ENCODE measurements around the gene ERMP1.
"Not testable (repeated sequence)": the region's sequence is repeated elsewhere in the genome, so short reads cannot be mapped to it uniquely, and the experiment has no call there.

Gene ERMP1

GRCh38 chr9:5817862-5818261 lies 15.1 kb downstream of the ERMP1 start:
- no peak for DNase-seq (ENCODE audit: low spot score)

DNA sequence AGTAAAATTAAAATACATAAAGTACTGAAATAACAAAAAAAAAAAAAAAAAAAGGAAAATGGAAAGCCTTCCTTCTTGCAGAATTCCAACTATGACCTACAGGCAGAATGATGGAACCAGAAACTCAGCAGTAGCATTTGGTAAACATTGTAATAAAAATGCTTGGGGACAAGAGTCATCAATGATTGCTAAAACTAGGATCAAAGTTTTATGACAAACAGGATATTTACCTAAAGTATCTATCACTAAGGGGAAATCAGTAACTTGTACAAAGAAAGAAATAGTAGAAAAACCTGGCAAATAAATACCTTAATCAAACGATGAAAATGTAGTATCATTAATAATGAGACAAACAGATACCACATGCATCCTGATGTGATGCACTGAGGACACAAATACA lies 17.5 kb downstream of the ERMP1 start:
- DNase-seq (ENCODE audit: low spot score), result no peak

DNA sequence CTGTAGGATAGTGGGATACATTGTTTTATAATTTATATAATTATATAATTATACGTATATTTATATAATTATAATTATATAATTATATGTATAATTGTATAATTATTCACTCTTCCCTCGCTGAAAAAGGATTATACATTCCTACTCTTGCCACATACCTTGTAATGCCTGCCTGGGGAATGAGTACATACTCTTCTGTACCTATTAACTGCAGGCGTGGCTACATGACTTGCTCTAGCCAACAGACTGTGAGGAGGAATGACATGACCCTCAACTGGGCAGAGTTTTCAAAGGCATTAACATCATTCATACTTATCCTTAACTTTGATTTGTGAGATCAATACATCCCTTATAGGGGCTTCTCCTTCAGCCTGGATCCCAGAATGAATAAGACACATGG lies 19.1 kb downstream of the ERMP1 start:
- no peak for DNase-seq (ENCODE audit: low spot score)

DNA sequence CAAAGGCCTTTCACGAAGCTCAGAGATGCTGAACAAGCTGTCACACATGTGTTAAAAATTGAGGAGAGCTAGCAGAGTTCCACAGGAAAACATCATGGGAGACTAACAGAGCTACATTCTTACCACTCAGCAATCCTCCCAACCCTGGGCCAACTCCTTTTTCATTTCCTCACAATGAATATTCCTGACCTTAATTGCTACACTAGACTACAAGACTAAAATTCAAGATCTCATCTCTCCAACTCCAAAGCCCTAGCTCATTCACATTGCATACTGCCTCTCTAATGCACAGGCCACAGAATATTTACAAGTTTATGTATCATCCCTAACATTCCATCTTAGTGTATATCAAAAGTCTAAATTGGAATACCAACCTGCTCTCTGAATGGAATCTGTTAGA lies 21.2 kb downstream of the ERMP1 start:
- no peak for DNase-seq (ENCODE audit: low spot score)

DNA sequence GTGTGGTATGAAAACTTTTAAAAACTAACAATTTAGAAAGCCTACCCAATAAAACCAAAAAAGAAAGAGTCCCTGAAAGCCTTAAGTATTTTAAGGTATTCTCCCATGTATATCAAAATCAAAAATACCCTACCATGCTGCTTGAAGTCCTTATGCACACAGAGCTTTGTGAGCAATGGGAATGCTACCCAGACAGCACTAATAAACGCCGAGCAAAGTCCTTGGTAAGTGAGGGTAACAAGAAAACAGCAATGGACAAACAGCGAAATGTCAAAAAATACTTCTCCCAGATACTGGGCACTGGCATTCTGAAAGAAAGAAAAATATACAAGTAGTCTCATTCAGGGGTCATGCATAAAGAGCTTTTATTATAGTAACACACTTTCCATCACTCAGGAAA lies 27.4 kb downstream of the ERMP1 start:
- no peak for DNase-seq (ENCODE audit: low spot score)

- no peak for DNase-seq (ENCODE audit: low spot score)
Measured at GRCh38 chr9:5801739-5802113, 31.2 kb downstream of the ERMP1 start.

- DNase-seq (ENCODE audit: low spot score), result no peak
Measured at GRCh38 chr9:5800969-5801738, 31.8 kb downstream of the ERMP1 start.

DNA sequence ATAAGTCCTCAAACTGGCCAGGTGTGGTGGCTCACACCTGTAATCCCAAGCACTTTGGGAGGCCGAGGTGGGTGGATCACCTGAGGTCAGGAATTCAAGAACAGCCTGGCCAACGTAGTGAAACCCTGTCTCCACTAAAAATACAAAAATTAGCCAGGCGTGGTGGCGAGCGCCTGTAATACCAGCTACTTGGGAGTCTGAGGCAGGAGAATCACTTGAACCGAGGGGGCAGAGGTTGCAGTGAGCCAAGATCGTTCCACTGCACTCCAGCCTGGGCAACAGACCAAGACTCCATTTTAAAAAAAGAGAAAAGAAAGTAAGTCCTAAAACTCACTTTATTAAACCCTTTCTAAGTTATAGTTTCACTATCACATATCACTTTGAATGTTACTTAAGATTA lies 32.5 kb downstream of the ERMP1 start:
- DNase-seq (ENCODE audit: low spot score), result not testable (repeated sequence)

- DNase-seq (ENCODE audit: low spot score), result peak; percentile 9
Measured at GRCh38 chr9:5799314-5799713, 33.6 kb downstream of the ERMP1 start.

DNA sequence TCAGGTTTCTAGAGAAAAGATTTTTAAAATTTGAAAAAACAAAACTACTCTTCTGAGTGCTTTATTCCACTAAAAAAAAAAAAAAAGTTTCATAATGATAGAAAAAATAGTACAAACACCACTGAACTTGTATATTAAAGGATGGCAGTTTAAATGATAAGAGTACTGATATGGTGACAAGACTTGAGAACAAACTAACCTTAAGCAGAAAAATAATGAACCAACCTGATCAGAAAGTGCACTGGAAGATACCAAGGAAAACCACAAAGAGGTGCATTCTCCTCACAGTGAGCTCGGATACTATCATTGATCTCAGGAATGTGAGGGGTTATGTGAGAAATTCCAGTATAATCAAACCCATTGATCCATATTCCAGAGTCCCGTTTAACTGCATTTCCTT lies 34.3 kb downstream of the ERMP1 start:
- no peak for DNase-seq (ENCODE audit: low spot score)

DNA sequence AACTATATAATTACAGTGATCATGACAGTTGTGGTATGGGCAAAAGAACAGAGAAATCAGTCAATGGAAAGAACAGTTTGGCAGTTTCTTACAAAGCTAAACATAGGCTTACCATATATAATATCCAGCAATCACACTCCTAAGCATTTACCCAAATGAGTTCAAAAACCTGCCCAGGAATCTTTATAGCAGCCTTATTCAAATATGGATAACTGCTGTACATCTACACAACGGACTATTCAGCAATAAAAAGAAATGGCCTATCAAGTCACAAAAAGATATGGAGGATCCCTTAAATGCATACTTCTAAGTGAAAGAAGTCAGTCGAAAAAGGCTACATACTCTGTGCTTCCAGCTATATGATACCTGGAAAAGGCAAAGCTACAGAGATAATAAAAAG lies 36.6 kb downstream of the ERMP1 start:
- DNase-seq (ENCODE audit: low spot score), result no peak

- DNase-seq (ENCODE audit: low spot score), result no peak
Measured at GRCh38 chr9:5793812-5794211, 39.1 kb downstream of the ERMP1 start.

DNA sequence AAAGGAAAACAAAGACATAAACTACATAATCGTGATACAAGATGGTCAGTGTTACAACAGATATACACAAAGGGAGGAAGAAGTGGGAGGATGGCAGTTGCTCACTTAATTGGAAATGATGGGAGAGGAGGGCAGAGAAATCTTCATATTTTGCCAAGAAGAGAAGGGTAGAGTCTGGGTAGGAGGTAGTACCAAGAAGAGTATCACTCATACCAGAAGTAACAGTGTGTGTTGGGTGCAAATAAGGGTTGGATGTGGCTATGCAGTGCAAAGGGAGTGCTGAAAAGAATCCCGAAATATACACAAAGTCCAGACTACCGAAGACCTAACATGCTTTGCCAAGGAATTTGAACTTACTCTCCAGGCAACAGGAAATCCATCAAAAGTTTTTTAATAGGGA lies 41.0 kb downstream of the ERMP1 start:
- no peak for DNase-seq (ENCODE audit: low spot score)

- DNase-seq (ENCODE audit: low spot score), result no peak
Measured at GRCh38 chr9:5790923-5791322, 42.0 kb downstream of the ERMP1 start.

GRCh38 chr9:5789489-5789888 lies 43.4 kb downstream of the ERMP1 start:
- DNase-seq (ENCODE audit: low spot score), result no peak

DNA sequence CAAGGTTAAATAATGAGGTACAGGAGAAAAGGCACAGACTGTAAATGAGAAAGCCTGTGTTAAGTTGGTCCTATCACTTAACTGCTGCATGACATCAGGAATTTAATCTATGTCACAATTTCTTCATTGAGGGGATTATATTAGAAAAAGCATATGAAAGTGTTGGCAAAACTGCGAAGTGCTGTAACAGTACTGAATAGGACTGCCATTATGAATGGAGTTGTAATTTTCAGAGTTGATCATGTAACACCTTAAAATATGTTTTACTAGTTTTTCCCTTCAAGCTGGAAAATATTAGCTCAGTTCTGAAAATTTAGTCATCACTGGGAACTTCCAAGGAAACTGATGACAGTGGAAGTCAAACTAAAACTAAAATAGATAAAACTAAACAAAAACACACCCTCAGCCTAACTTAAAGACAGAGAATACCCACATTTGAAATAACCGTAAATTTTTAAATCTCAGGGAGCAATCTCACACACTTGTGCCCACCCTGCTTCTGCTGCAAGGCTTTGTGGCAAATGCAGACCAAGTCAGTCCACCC lies 45.1 kb downstream of the ERMP1 start:
- no peak for DNase-seq (ENCODE audit: low spot score)

DNA sequence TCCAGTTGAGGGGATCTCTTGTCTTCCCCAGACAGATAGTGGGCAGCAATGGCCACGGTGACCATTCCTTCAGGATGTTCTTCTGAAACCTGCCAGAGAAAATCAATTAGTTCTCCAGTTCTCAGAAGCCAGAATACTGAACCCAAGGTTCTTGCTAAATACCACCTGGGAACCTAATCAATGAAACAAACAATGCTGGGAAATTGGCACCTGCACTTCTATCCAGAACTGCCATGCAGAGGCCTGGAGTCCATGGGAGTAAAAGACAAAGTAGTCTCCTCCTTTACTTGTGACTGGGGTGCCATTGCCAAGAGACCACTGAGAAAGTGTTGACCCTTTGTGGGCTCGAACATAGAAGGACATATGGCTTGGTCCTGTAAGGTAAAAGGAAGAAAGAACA lies 45.7 kb downstream of the ERMP1 start:
- no peak for DNase-seq (ENCODE audit: low spot score)

GRCh38 chr9:5786370-5787127 lies 46.4 kb downstream of the ERMP1 start:
- no peak for DNase-seq (ENCODE audit: low spot score)

GRCh38 chr9:5784526-5785315 lies 48.2 kb downstream of the ERMP1 start:
- DNase-seq (ENCODE audit: low spot score), result no peak

- DNase-seq (ENCODE audit: low spot score), result no peak
Measured at GRCh38 chr9:5783982-5784381, 48.9 kb downstream of the ERMP1 start.

- not testable (repeated sequence) for DNase-seq (ENCODE audit: low spot score)
Measured at GRCh38 chr9:5783420-5783819, 49.5 kb downstream of the ERMP1 start.

- DNase-seq (ENCODE audit: low spot score), result not testable (repeated sequence)
Measured at GRCh38 chr9:5779705-5780218, 53.2 kb downstream of the ERMP1 start.

Measured in HuH-7 (cell line).